Medulla oblongata (tissue), 1 donor: ENCODE data around the gene PGM2.
"Not testable (repeated sequence)": the region's sequence is repeated elsewhere in the genome, so short reads cannot be mapped to it uniquely, and the experiment has no call there.

Source experiments
- DNase-seq: peaks from one replicate; pipeline ENCODE4 v3.0.0-alpha.2; 2015; ENCODE audit errors: extremely low spot score

PGM2 gene

GRCh38 chr4:37826295-37827029 lies at the start of gene PGM2:
TSS of gene PGM2 (plus strand) at chr4:37826686. CDS start at chr4:37826733, 47 bp downstream.
- peak; percentile 82 for DNase-seq

- DNase-seq, result no peak
Measured at GRCh38 chr4:37779896-37780295, 46.6 kb upstream of the PGM2 start.

GRCh38 chr4:37780444-37781130 lies 45.9 kb upstream of the PGM2 start:
- peak; percentile 62 for DNase-seq

- DNase-seq, result no peak
Measured at GRCh38 chr4:37781131-37781455, 45.4 kb upstream of the PGM2 start.

GRCh38 chr4:37786267-37786666 lies 40.2 kb upstream of the PGM2 start:
- not testable (repeated sequence) for DNase-seq

DNA sequence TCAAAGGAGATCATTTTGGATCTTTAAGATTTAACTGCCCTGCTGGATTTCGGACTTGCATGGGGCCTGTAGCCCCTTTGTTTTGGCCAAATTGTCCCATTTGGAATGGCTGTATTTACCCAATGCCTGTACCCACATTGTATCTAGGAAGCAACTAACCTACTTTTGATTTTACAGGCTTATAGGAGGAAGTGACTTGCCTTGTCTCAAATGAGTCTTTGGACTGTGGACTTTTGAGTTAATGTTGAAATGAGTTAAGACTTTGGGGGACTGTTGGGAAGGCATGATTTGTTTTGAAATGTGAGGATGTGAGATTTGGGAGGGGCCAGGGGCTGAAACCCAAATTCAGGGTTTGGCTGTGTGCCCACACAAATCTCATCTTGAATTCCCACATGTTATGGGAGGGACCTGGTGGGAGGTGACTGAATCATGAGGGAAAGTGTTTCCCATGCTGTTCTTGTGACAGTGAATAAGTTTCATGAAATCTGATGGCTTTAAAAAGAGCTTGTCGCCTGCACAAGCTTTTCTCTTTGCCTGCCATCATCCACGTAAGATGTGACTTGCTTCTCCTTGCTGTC lies 38.5 kb upstream of the PGM2 start:
- not testable (repeated sequence) for DNase-seq

- DNase-seq, result no peak
Measured at GRCh38 chr4:37788819-37789218, 37.7 kb upstream of the PGM2 start.

DNA sequence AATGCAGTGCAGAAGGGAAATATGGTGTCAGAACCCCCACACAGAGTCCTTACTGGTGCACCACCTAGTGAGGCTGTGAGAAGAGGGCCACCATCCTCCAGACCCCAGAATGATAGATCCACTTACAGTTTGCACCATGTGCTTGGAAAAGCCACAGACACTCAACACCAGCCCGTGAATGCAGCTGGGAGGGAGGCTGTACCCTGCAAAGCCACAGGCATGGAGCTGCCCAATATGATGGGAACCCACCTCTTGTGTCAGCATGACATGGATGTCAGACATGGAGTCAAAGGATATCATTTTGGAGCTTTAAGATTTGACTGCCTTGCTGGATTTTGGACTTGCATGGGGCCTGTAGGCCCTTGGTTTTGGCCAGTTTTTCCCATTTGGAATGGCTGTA lies 34.2 kb upstream of the PGM2 start:
- DNase-seq, result no peak

GRCh38 chr4:37793562-37793961 lies 32.9 kb upstream of the PGM2 start:
- peak; percentile 18 for DNase-seq

- DNase-seq, result no peak
Measured at GRCh38 chr4:37794056-37794455, 32.4 kb upstream of the PGM2 start.

GRCh38 chr4:37795581-37796195 lies 30.8 kb upstream of the PGM2 start:
- DNase-seq, result no peak

DNA sequence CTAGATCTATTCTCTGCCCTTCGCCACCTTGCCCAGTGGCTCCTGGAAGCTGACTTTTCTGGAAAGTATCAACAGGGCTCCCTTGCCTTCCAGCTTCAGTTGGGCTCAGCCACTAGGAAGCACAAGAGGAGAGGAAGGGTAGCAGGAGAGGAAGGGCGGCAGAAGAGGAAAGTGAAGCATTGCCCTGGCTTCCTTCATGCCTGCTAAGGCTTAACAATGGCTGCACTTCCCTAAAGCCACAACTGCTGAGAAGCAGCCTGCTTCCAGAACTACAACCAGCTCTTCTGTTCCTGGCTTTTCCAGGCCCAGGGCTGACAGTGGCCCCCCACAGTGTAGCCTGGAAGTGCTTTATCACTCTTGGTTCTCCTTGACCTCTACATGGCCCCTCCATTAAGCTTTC lies 29.1 kb upstream of the PGM2 start:
- no peak for DNase-seq

GRCh38 chr4:37797923-37798322 lies 28.6 kb upstream of the PGM2 start:
- no peak for DNase-seq

GRCh38 chr4:37798616-37799015 lies 27.9 kb upstream of the PGM2 start:
- DNase-seq, result no peak

GRCh38 chr4:37799941-37800554 lies 26.4 kb upstream of the PGM2 start:
- DNase-seq, result no peak

GRCh38 chr4:37802068-37802666 lies 24.3 kb upstream of the PGM2 start:
- DNase-seq, result peak; percentile 84

GRCh38 chr4:37803348-37803973 lies 23.0 kb upstream of the PGM2 start:
- peak; percentile 74 for DNase-seq

GRCh38 chr4:37805091-37805490 lies 21.4 kb upstream of the PGM2 start:
- DNase-seq, result no peak

DNA sequence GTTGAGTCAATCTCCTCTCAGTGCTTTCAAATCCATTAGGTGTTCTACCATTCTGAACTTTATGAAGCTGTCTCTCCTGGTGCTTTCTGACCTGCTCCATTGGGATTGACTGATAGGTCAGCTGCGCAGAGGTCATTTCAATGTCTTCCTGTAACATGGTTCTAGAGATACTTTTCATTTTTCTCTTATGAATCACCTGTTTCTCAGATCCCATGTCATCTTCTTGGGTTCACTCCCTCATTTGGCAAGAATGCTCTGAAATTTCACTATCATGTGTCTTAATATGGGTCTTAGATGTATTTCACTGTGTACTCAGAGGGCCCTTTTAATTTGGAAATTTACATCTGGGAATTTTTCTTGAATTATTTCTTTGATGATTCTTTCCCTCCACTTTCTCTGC lies 13.8 kb upstream of the PGM2 start:
- no peak for DNase-seq

GRCh38 chr4:37815591-37815990 lies 10.9 kb upstream of the PGM2 start:
- no peak for DNase-seq

DNA sequence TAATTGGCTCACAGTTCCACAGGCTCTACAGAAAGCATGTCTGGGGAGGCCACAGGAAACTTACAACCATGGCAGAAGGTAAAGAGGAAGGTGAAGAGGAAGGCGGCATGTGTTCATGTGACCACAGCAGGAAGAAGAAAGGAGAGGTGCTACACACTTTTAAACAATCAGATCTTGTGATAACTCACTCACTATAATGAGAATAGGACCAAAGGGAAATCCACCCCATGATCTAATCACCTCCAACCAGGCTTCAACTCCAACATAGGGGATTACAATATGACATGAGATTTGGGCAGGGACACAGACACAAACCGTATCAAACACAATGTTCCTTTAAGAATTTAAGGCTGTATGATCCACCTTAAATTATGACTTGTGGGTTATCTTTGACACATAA lies 10.5 kb upstream of the PGM2 start:
- DNase-seq, result no peak
